GM04503 (cell line): ENCODE results near the gene ANKH.

ENCODE experiments used
- DNase-seq: peaks from one replicate; pipeline ENCODE4 v3.0.0-alpha.2; 2012; ENCODE audit warnings: low read depth

ANKH gene

GRCh38 chr5:14735944-14736343 is 135.6 kb downstream of the ANKH start:
- no peak for DNase-seq

- DNase-seq, result no peak
Measured at GRCh38 chr5:14734396-14734795, 137.2 kb downstream of the ANKH start.

GRCh38 chr5:14733661-14734060 is 137.9 kb downstream of the ANKH start:
- no peak for DNase-seq

- no peak for DNase-seq
Measured at GRCh38 chr5:14732991-14733390, 138.6 kb downstream of the ANKH start.

- DNase-seq, result no peak
Measured at GRCh38 chr5:14730881-14731280, 140.7 kb downstream of the ANKH start.

GRCh38 chr5:14730466-14730865 is 141.1 kb downstream of the ANKH start:
- DNase-seq, result no peak

DNA sequence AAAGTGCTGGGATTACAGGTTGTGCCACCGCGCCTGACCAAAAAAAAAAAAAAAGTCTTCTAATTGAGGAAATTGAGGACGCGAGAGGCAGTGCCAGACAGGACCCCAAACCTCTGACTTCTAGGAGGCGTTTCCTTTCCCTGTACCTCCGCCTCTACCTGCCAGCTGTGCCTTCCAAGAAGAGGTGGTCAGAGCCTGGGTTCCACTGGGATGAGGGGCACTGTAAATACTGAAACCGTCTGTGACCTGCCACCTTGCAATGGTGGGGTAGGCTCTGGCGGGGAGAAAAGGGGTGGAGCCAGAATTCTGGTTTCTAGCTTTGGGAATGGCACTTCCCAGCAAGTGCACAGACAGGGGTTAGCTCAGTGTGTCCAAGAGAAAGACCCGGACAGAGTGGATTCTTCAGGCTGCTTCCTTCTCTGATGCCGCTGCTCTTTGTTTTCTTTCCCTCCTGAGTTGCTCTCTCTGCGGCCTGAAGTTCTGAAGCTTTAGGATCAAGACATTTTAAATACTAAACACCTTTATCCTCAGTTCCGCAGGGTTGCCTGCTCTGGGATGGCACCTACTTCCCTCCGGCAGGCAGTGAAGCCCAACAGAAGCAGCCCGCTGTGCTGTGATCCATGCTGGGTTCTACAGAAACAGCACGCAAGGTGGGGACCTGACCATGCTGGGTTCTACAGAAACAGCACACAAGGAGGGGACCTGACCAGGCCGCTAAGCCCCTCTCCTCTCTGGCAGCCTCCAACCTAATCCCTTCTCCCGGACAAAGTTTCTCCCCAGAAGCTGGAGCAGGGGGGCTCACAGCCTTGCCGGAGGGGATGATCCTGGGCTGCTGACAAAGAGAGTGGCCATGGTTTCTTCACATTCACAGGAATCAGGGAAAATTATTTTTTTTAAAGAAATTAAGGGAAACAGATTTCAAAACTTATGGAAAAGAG is 141.9 kb downstream of the ANKH start:
- DNase-seq, result no peak

GRCh38 chr5:14728459-14728938 is 143.1 kb downstream of the ANKH start:
- DNase-seq, result no peak

DNA sequence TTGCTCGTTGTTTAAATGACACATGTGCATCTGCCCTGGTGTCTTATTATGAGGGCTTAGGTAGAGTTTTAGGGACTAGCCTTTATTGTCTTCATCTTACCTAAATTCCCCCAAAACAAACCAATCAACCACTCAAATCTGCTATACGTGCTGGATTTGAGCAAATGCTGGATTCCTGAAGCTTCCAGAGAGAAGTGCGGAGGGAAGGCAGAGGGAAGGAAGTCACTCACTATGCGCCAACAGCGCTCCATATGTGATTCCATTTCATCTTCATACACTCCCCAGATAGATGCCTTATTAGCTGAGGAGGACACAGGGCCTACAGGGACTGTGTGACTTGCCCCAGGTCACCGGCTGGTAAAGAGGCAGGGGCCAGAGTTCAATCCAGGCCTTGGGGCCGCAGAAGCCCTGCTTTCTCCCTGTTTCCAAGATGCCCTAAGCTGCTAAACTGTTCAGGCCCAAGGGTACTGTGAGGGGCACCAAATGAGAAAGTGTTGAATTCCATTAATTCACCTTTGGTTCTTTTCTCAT is 143.6 kb downstream of the ANKH start:
- no peak for DNase-seq

DNA sequence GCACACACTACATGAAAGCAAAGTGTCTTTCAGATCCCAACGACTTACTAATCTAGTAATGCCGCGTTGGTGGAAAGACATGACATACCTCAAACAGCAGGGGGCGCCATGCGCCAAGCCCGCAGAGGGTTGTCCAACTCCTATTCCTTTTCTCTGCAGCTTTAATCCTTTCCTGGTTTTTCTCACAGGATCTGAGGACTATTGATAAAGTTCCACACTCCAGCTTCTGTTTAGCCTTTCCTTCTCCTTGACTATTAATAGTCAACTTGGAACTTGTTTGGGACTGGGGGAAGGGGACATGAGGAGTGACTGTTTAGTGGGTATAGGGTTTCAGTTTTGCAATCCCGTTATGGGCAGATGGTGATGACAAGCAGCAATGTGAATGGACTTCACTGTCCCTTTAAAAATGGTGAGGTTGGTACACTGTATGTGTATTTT is 144.1 kb downstream of the ANKH start:
- DNase-seq, result no peak

GRCh38 chr5:14726066-14726838 is 145.3 kb downstream of the ANKH start:
- DNase-seq, result no peak

- no peak for DNase-seq
Measured at GRCh38 chr5:14724633-14725032, 146.9 kb downstream of the ANKH start.

GRCh38 chr5:14723701-14724132 is 147.9 kb downstream of the ANKH start:
- no peak for DNase-seq

DNA sequence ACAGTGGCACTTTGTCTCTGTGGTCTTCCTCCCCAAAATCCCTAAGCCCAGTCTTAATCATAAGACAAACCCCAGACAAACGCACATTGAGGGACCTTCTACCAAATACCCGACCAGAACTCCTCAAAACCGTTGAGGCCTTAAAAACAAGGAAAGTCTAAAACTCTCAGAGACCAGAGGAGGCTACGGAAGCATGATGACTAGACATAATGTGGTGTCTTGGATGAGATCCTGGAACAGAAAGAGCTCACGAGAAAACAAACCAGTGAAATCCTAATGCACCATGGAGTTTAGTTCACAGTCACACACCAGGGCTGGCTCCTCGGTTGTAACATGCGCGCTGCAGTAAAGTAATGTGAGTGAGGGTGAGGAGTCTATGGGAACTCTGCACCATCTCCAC is 148.7 kb downstream of the ANKH start:
- no peak for DNase-seq

- DNase-seq, result no peak
Measured at GRCh38 chr5:14721990-14722656, 149.5 kb downstream of the ANKH start.

DNA sequence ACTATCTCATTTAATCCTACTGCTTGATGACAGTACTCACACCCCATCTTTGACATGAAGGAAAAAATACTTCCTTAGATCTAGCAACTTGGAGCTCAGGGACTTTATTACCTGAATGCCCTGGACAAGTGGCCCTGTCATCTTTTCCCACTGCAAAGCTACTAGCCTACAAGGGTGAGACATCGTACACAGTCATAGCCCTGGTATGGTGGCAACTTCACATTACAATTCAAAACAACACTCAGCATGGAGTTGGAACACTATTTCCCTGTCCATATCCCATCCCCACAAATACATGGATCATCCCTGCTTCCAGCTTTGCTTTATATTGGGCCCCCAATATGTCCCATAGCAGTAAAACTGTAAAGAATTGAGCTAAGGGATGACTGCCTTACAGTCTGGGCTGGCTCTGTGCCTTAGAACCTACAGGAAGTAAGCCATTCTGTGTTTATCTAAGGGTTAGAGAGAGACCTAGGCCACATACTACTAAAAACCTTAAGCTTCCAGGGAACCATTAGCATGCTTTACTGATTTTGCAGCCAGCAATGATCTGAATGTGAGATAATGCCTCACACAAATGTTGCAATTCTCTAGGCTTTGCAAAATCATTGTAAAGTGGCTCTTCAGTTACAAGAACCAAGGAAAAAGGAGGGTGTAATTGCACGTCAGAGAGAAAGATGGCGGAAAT is 151.2 kb downstream of the ANKH start:
- DNase-seq, result peak; percentile 38

- no peak for DNase-seq
Measured at GRCh38 chr5:14718778-14719177, 152.8 kb downstream of the ANKH start.

DNA sequence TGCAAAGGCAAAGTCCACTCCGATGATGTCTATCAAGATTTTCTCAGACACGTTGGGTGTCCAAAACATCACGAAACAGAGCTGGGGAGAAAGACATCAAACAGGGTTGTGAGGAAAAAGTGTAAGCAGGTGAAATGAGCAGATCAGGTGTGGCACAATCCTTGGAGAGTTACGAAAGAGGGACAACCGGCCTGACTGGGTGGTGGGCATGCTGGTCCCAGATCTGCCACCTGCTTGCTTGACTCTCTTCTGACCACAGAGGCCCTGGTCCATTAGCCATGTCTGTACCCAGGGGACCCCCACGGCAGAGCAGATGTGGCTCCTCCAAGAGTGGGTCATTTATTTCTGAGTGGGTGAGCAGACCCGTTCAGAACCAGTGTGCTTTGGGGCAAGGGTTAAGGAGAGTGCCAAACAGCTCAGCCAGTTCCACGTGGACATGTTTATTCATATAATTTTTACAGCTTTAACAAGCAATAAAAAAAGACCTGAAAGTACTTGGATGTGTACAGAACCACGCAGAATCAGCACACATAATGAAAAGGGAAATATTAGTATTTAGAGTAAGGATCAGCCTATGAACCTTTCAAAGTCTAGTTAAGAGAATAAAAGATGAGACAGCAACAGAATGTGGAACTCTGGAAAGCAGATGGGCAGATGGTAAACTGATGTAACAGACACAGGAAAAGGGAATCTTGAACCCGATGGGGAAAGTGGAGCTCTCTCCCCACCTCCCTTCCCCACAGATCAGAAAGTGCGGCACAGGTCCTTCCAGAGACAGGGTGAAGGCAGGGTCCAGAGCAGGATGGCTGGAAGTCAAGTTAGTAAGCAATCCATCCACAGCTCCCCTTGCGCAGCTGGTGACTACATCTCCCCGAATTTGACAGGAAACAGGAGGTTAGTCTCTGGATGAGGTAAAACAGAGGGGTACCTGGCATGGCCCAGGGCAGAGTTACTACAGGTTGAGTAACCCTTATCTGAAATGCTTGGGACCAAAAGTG is 154.5 kb downstream of the ANKH start:
- DNase-seq, result no peak

- no peak for DNase-seq
Measured at GRCh38 chr5:14715481-14715880, 156.1 kb downstream of the ANKH start.

- no peak for DNase-seq
Measured at GRCh38 chr5:14714706-14715105, 156.9 kb downstream of the ANKH start.
